Measurements from ENCODE around the gene CBARP. TPM values are rescaled to one million over a fixed set of nuclear protein-coding genes. Genes with fewer than 3 reads are reported as not detected.

The CBARP gene
- total and polyA plus RNA-seq, 7 experiments from 2014 or later: 0.15 to 0.27 TPM; not detected in 5

DNA sequence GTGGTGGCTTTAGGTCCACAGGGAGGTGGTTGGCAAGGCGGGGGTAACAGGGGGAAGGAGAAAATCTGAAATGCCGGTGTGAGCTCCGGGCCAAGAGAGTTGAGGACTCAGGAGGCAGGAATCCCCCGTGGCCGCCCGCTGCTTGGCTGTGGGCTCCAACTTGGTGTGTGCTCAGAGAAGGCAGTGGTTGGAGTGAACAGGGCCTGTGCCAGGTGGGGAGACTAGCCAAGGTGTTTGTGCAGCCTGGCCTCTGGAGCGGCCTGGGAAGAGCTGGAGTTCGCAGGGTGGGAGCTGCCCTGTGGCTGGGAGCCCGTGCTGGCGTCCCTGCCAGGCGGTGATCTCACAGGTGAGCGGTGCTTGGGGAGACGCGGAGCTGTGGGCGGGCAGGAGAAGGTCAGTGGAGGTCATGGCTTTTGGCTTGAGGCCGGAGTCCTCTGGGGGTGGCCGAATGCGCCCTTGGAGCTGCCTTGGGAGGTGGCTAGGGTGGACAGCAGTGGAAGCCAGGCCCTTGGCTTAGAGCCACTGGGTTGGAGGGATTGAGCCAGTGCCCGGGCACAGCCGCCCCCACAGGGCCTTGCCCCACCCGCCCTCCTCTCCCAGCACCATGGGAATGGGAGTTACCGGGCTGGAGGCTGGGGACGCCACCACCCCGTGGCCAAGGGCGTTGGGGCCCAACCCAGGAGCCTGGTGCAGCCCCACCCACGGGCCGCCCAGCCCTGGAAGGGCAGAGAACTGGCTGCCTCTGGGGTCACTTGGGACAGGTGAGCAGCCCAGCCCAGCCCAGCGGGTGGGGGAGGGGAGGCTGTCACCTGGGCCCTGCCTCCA, 24.2 kb upstream of the CBARP start:
- Mint-ChIP-seq H3K27me3 (peaks cover 0 to under 1% (median 0%) of the 10 kb centered on the region in 5 donors), H3K4me1 (peaks cover 35 to 58% (median 49%) of the 10 kb centered on the region in 7 donors), H3K36me3 (peaks cover 0 to 7% (median 4%) of the 10 kb centered on the region in 5 donors), H3K27ac (peak overlapping the region; percentile 88 to 98 (median 96)), H3K4me3 (peak overlapping the region; percentile 83 to 93 (median 88)), H3K9me3 (no peaks in the 10 kb centered on the region)
- no peak for ATAC-seq
- ChIA-PET POLR2A (interaction anchor here (1.0 to 14.9 kb wide), 10 partner anchors 5 to 588 kb away, joined by 3 to 366 read pairs (median 6); partner anchors contain the start of genes ATP5F1D, CIRBP and FAM174C), CTCF (interaction anchor here (0.8 to 1.6 kb wide), 2 partner anchors 9 to 18 kb away, joined by 3 to 16 read pairs; no protein-coding TSS in a partner anchor)
- H3K27me3 ChIP-seq (ENCODE audit: control insufficient read depth in 2 of 2, insufficient read depth in 2 of 2, low read length in 2 of 2): no peaks in the 10 kb centered on the region
- peak in 1 of 9 donors; percentile 61 for DNase-seq
- H3K27ac ChIP-seq (ENCODE audit: low read depth, low read length): peak overlapping the region; percentile 99
- peaks cover 0 to 11% (median 0%) of the 10 kb centered on the region in 3 experiments for H3K36me3 ChIP-seq (ENCODE audit: control insufficient read depth in 2 of 3, insufficient read depth in 3 of 3, low read length in 3 of 3)
- H3K9me3 ChIP-seq (ENCODE audit: control insufficient read depth in 2 of 3, low read length in 3 of 3): no peaks in the 10 kb centered on the region
- intact Hi-C loops (cut with micrococcal nuclease): loop anchor here (1.0 to 10.0 kb wide), 3 partner anchors 7 to 593 kb away; partner anchors contain the start of genes CIRBP (in 2 of the 2) and FAM174C (in 1 of the 2)
- peak overlapping the region; percentile 95 for H3K4me3 ChIP-seq (ENCODE audit: low read length)
- H3K4me1 ChIP-seq (ENCODE audit: control insufficient read depth in 2 of 2, insufficient read depth in 2 of 2, low read length in 2 of 2): peaks cover 39 to 49% of the 10 kb centered on the region in 2 donors

DNA sequence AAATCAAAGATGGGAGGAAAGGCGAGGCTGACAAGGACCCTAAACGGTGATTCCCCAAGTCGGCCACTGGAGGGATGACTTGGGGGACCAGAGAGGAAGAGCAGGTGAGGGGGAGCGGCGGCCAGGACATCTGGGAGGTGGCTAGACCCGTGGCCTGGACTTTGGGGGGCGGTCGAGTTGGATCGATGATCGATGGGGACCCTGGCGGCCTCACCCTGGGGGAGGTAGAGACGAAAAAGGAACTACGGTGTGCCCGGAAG, 23.7 kb upstream of the CBARP start:
- DNase-seq (no peak), ATAC-seq (no peak)
- H3K27ac Mint-ChIP-seq: peak overlapping the region; percentile 88 to 98 (median 96)
- H3K4me1 Mint-ChIP-seq: peaks cover 34 to 61% (median 52%) of the 10 kb centered on the region in 7 donors
- peaks cover 0 to 16% (median 3%) of the 10 kb centered on the region in 3 experiments for H3K36me3 ChIP-seq (ENCODE audit: control insufficient read depth in 2 of 3, insufficient read depth in 3 of 3, low read length in 3 of 3)
- H3K27ac ChIP-seq (ENCODE audit: low read depth, low read length): peak overlapping the region; percentile 99
- no peaks in the 10 kb centered on the region for H3K27me3 ChIP-seq (ENCODE audit: control insufficient read depth in 2 of 2, insufficient read depth in 2 of 2, low read length in 2 of 2)
- ChIA-PET CTCF (interaction anchor here (0.8 to 1.6 kb wide), 2 partner anchors 8 to 17 kb away, joined by 3 to 16 read pairs; no protein-coding TSS in a partner anchor), POLR2A (interaction anchor here (1.0 to 14.9 kb wide), 9 partner anchors 5 to 588 kb away, joined by 3 to 366 read pairs (median 6); partner anchors contain the start of genes ATP5F1D, CIRBP and FAM174C)
- H3K9me3 ChIP-seq (ENCODE audit: control insufficient read depth in 2 of 3, low read length in 3 of 3): no peaks in the 10 kb centered on the region
- no peaks in the 10 kb centered on the region for H3K9me3 Mint-ChIP-seq
- intact Hi-C loops (cut with micrococcal nuclease): loop anchor here (1.0 to 10.0 kb wide), 3 partner anchors 8 to 593 kb away; partner anchors contain the start of genes CIRBP (in 2 of the 2) and FAM174C (in 1 of the 2)
- H3K4me3 Mint-ChIP-seq: peak overlapping the region; percentile 83 to 93 (median 88)
- H3K27me3 Mint-ChIP-seq: no peaks in the 10 kb centered on the region
- peak overlapping the region; percentile 95 for H3K4me3 ChIP-seq (ENCODE audit: low read length)
- H3K4me1 ChIP-seq (ENCODE audit: control insufficient read depth in 2 of 2, insufficient read depth in 2 of 2, low read length in 2 of 2): peaks cover 44 to 49% of the 10 kb centered on the region in 2 donors
- peaks cover 0 to 7% (median 4%) of the 10 kb centered on the region in 5 donors for H3K36me3 Mint-ChIP-seq

GRCh38 chr19:1260749-1261537, 23.1 kb upstream of the CBARP start:
- H3K36me3 Mint-ChIP-seq: peaks cover 0 to 7% (median 4%) of the 10 kb centered on the region in 5 donors
- ChIA-PET POLR2A (interaction anchor here (1.0 to 14.9 kb wide), 9 partner anchors 6 to 589 kb away, joined by 3 to 366 read pairs (median 6); partner anchors contain the start of genes ATP5F1D, CIRBP and FAM174C), CTCF (interaction anchor here (0.8 to 3.5 kb wide), 4 partner anchors 7 to 17 kb away, joined by 3 to 16 read pairs (median 12); partner anchors contain the start of gene CIRBP)
- Histone ChIP-seq H3K4me3 (ENCODE audit: low read length) (peak overlapping the region; percentile 95), H3K36me3 (ENCODE audit: control insufficient read depth in 2 of 3, insufficient read depth in 3 of 3, low read length in 3 of 3) (peaks cover 2 to 21% (median 7%) of the 10 kb centered on the region in 3 experiments), H3K27me3 (ENCODE audit: control insufficient read depth in 2 of 2, insufficient read depth in 2 of 2, low read length in 2 of 2) (no peaks in the 10 kb centered on the region), H3K4me1 (ENCODE audit: control insufficient read depth in 2 of 2, insufficient read depth in 2 of 2, low read length in 2 of 2) (peaks cover 46 to 49% of the 10 kb centered on the region in 2 donors), H3K27ac (ENCODE audit: low read depth, low read length) (peak overlapping the region; percentile 99), H3K9me3 (ENCODE audit: control insufficient read depth in 2 of 3, low read length in 3 of 3) (no peaks in the 10 kb centered on the region)
- peaks cover 34 to 65% (median 54%) of the 10 kb centered on the region in 7 donors for H3K4me1 Mint-ChIP-seq
- peak; percentile 91 for ATAC-seq
- peak; percentile 95 to 98 (median 96) for DNase-seq
- H3K9me3 Mint-ChIP-seq: no peaks in the 10 kb centered on the region
- H3K4me3 Mint-ChIP-seq: peak overlapping the region; percentile 83 to 93 (median 88)
- intact Hi-C loops (cut with micrococcal nuclease): loop anchor here (1.0 to 10.0 kb wide), 4 partner anchors 8 to 594 kb away; partner anchors contain the start of genes CIRBP (in 2 of the 2) and FAM174C (in 1 of the 2)
- no peaks in the 10 kb centered on the region for H3K27me3 Mint-ChIP-seq
- H3K27ac Mint-ChIP-seq: peak overlapping the region; percentile 88 to 98 (median 96)

GRCh38 chr19:1259876-1260748, 22.3 kb upstream of the CBARP start:
- ChIA-PET POLR2A (interaction anchor here (0.6 to 14.9 kb wide), 10 partner anchors 7 to 594 kb away, joined by 3 to 366 read pairs (median 6); partner anchors contain the start of genes ATP5F1D, CIRBP and FAM174C), CTCF (interaction anchor here (2.9 to 3.5 kb wide), 2 partner anchors 8 to 16 kb away, joined by 8 to 16 read pairs; partner anchors contain the start of gene CIRBP)
- H3K4me1 ChIP-seq (ENCODE audit: control insufficient read depth in 2 of 2, insufficient read depth in 2 of 2, low read length in 2 of 2): peaks cover 49 to 53% of the 10 kb centered on the region in 2 donors
- peaks cover 10 to 29% (median 15%) of the 10 kb centered on the region in 3 experiments for H3K36me3 ChIP-seq (ENCODE audit: control insufficient read depth in 2 of 3, insufficient read depth in 3 of 3, low read length in 3 of 3)
- peaks cover 0 to 8% (median 4%) of the 10 kb centered on the region in 5 donors for H3K36me3 Mint-ChIP-seq
- ATAC-seq (peak; percentile 28), DNase-seq (peak in 4 of 9 donors; percentile 34 to 72 (median 58))
- no peaks in the 10 kb centered on the region for H3K9me3 ChIP-seq (ENCODE audit: control insufficient read depth in 2 of 3, low read length in 3 of 3)
- intact Hi-C loops (cut with micrococcal nuclease): loop anchor here (1.0 to 10.0 kb wide), 3 partner anchors 11 to 595 kb away; partner anchors contain the start of gene FAM174C (in 1 of the 2)
- H3K27me3 Mint-ChIP-seq: no peaks in the 10 kb centered on the region
- H3K4me3 ChIP-seq (ENCODE audit: low read length): peak overlapping the region; percentile 73
- H3K4me1 Mint-ChIP-seq: peaks cover 32 to 62% (median 51%) of the 10 kb centered on the region in 7 donors
- H3K4me3 Mint-ChIP-seq: peak overlapping the region; percentile 83 to 91 (median 88)
- peak overlapping the region; percentile 99 for H3K27ac ChIP-seq (ENCODE audit: low read depth, low read length)
- no peaks in the 10 kb centered on the region for H3K27me3 ChIP-seq (ENCODE audit: control insufficient read depth in 2 of 2, insufficient read depth in 2 of 2, low read length in 2 of 2)
- peak overlapping the region; percentile 92 to 98 (median 97) for H3K27ac Mint-ChIP-seq
- no peaks in the 10 kb centered on the region for H3K9me3 Mint-ChIP-seq

GRCh38 chr19:1259206-1259875, 21.5 kb upstream of the CBARP start:
- ATAC-seq (peak; percentile 43), DNase-seq (peak; percentile 64 to 80 (median 77))
- Mint-ChIP-seq H3K4me1 (peaks cover 26 to 64% (median 55%) of the 10 kb centered on the region in 7 donors), H3K9me3 (no peaks in the 10 kb centered on the region), H3K27me3 (no peaks in the 10 kb centered on the region), H3K4me3 (peak overlapping the region; percentile 82 to 90 (median 88)), H3K27ac (peak overlapping the region; percentile 92 to 98 (median 97)), H3K36me3 (peaks cover 0 to 14% (median 4%) of the 10 kb centered on the region in 5 donors)
- no peaks in the 10 kb centered on the region for H3K27me3 ChIP-seq (ENCODE audit: control insufficient read depth in 2 of 2, insufficient read depth in 2 of 2, low read length in 2 of 2)
- H3K36me3 ChIP-seq (ENCODE audit: control insufficient read depth in 2 of 3, insufficient read depth in 3 of 3, low read length in 3 of 3): peaks cover 18 to 37% (median 23%) of the 10 kb centered on the region in 3 experiments
- CTCF ChIA-PET: interaction anchor here (0.6 to 3.5 kb wide), 3 partner anchors 9 to 82 kb away, joined by 3 to 16 read pairs (median 8); partner anchors contain the start of gene CIRBP
- H3K4me3 ChIP-seq (ENCODE audit: low read length): peak overlapping the region; percentile 73
- H3K4me1 ChIP-seq (ENCODE audit: control insufficient read depth in 2 of 2, insufficient read depth in 2 of 2, low read length in 2 of 2): peaks cover 55 to 60% of the 10 kb centered on the region in 2 donors
- no peaks in the 10 kb centered on the region for H3K9me3 ChIP-seq (ENCODE audit: control insufficient read depth in 2 of 3, low read length in 3 of 3)
- POLR2A ChIA-PET: interaction anchor here (0.6 to 14.9 kb wide), 8 partner anchors 7 to 595 kb away, joined by 3 to 366 read pairs (median 9); partner anchors contain the start of genes ATP5F1D, CIRBP and FAM174C
- peak overlapping the region; percentile 99 for H3K27ac ChIP-seq (ENCODE audit: low read depth, low read length)
- intact Hi-C loops (cut with micrococcal nuclease): loop anchor here in 1 of 2 donors (1.0 kb wide), 1 partner anchor 10 kb away; no protein-coding TSS in a partner anchor

All from naive thymus-derived CD4-positive, alpha-beta T cell (primary cell).